Loucy (cell line): ENCODE results near the gene CDC42BPA.

Experiments used
- H2AFZ ChIP-seq: fragments of 200-600 bp; sonication (generic); 2 replicates; pipeline ENCODE4 v1.6.0; 2016; ENCODE audit warnings: antibody characterized with exemption, mild to moderate bottlenecking, low read length, moderate library complexity
- H3F3A ChIP-seq: fragments of 200-600 bp; 2 replicates; pipeline ENCODE4 v1.6.0; 2016; ENCODE audit warnings: antibody characterized with exemption, low read depth, mild to moderate bottlenecking
- H3K27me3 ChIP-seq: fragments of 200-600 bp; sonication (generic); 2 replicates; pipeline ENCODE4 v1.6.1; 2014; ENCODE audit warnings: low read length, mild to moderate bottlenecking; ENCODE audit not compliant: insufficient read depth, poor library complexity, severe bottlenecking
- H3K36me3 ChIP-seq: fragments of 200-600 bp; sonication (generic); 2 replicates; pipeline ENCODE4 v1.6.1; 2016; ENCODE audit warnings: low read length; ENCODE audit not compliant: insufficient read depth
- H3K4me1 ChIP-seq: fragments of 200-600 bp; sonication (generic); 2 replicates; pipeline ENCODE4 v1.5.1; 2014; ENCODE audit warnings: low read length, mild to moderate bottlenecking; ENCODE audit not compliant: insufficient read depth, poor library complexity, severe bottlenecking
- H3K4me2 ChIP-seq: fragments of 200-600 bp; sonication (generic); 2 replicates; pipeline ENCODE4 v1.6.0; 2014; ENCODE audit warnings: antibody characterized with exemption, low read length, low read depth, mild to moderate bottlenecking; ENCODE audit not compliant: poor library complexity, severe bottlenecking
- H3K4me3 ChIP-seq: fragments of 200-600 bp; sonication (generic); 2 replicates; pipeline ENCODE4 v1.5.1; 2014; ENCODE audit warnings: low read length, mild to moderate bottlenecking, mixed read lengths; ENCODE audit not compliant: poor library complexity, severe bottlenecking
- H3K79me2 ChIP-seq: fragments of 200-600 bp; sonication (generic); 2 replicates; pipeline ENCODE4 v1.6.1; 2014; ENCODE audit warnings: low read length; ENCODE audit not compliant: insufficient read depth
- H3K9ac ChIP-seq: fragments of 200-600 bp; sonication (generic); 2 replicates; pipeline ENCODE4 v1.6.0; 2014; ENCODE audit warnings: mild to moderate bottlenecking, low read depth, low read length, moderate library complexity; ENCODE audit not compliant: poor library complexity, severe bottlenecking
- H3K9me2 ChIP-seq: fragments of 200-600 bp; sonication (generic); replicated peaks from 2 replicates; pipeline ENCODE4 v1.6.1; 2016; ENCODE audit warnings: low read depth, low read length, mixed read lengths
- H3K9me3 ChIP-seq: fragments of 200-600 bp; sonication (generic); 2 replicates; pipeline ENCODE4 v1.6.1; 2014; ENCODE audit warnings: mild to moderate bottlenecking, antibody characterized with exemption, low read length, low read depth; ENCODE audit not compliant: insufficient read depth
- H4K20me1 ChIP-seq: fragments of 200-600 bp; sonication (generic); 2 replicates; pipeline ENCODE4 v1.6.0; 2014; ENCODE audit warnings: antibody characterized with exemption, low read length, mild to moderate bottlenecking; ENCODE audit not compliant: insufficient read depth, poor library complexity, severe bottlenecking
- EZH2phosphoT487 ChIP-seq: fragments of 200-600 bp; IDR thresholded peaks from 2 replicates; pipeline ENCODE4 v1.6.1; 2018; ENCODE audit warnings: antibody characterized with exemption, mild to moderate bottlenecking, moderate library complexity, borderline replicate concordance
- TF ChIP-seq, protein P1 (sequence below): fragments of 200-600 bp; sonication (generic); conservative IDR thresholded peaks from 2 replicates; pipeline ENCODE4 v1.5.1; 2014; ENCODE audit warnings: mild to moderate bottlenecking, antibody characterized with exemption, low read length

Gene CDC42BPA

GRCh38 chr1:227295609-227296008 is 22.7 kb downstream of the CDC42BPA start:
- Histone ChIP-seq H3K27me3 (no peaks in the 10 kb centered on the region), H3K9me3 (no peaks in the 10 kb centered on the region), H3K79me2 (no peaks in the 10 kb centered on the region), H3K4me3 (no peak overlapping the region), H3F3A (no peaks in the 10 kb centered on the region), H3K36me3 (no peaks in the 10 kb centered on the region), H3K9ac (no peak overlapping the region), H3K4me1 (no peaks in the 10 kb centered on the region), H3K4me2 (no peak overlapping the region), H2AFZ (no peak overlapping the region), H4K20me1 (no peaks in the 10 kb centered on the region), H3K9me2 (no peaks in the 10 kb centered on the region)
- TF ChIP-seq, protein P1, sequence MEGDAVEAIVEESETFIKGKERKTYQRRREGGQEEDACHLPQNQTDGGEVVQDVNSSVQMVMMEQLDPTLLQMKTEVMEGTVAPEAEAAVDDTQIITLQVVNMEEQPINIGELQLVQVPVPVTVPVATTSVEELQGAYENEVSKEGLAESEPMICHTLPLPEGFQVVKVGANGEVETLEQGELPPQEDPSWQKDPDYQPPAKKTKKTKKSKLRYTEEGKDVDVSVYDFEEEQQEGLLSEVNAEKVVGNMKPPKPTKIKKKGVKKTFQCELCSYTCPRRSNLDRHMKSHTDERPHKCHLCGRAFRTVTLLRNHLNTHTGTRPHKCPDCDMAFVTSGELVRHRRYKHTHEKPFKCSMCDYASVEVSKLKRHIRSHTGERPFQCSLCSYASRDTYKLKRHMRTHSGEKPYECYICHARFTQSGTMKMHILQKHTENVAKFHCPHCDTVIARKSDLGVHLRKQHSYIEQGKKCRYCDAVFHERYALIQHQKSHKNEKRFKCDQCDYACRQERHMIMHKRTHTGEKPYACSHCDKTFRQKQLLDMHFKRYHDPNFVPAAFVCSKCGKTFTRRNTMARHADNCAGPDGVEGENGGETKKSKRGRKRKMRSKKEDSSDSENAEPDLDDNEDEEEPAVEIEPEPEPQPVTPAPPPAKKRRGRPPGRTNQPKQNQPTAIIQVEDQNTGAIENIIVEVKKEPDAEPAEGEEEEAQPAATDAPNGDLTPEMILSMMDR: no peak
- no peak for TF ChIP-seq EZH2phosphoT487

DNA sequence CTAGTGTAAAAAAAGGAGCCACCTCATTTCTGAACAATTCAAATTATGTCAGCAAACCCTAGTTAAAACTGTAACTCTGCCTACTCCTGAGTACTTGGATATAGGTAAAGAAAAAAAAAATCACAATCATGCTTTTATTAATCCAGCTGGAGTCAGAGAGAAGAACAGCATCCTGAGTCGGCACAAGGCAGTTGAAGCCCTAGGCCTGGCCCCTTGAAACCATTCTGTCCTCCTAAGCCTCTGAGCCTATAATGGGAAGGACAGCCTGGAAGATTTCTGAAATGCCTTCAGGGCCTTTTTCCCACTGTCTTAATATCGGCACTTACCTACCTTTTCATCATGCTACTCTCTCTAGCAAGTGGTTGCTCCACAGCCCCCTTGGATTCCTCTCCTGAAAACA is 32.5 kb downstream of the CDC42BPA start:
- Histone ChIP-seq H3K4me3 (no peak overlapping the region), H3K9me2 (no peaks in the 10 kb centered on the region), H4K20me1 (no peaks in the 10 kb centered on the region), H3K79me2 (no peaks in the 10 kb centered on the region), H3K4me2 (no peak overlapping the region), H3K4me1 (no peaks in the 10 kb centered on the region), H3K27me3 (no peaks in the 10 kb centered on the region), H3K9me3 (no peaks in the 10 kb centered on the region), H3F3A (no peaks in the 10 kb centered on the region), H3K36me3 (no peaks in the 10 kb centered on the region), H2AFZ (no peak overlapping the region), H3K9ac (no peak overlapping the region)
- TF ChIP-seq, protein P1: no peak
- no peak for TF ChIP-seq EZH2phosphoT487

GRCh38 chr1:227281371-227281770 is 36.9 kb downstream of the CDC42BPA start:
- TF ChIP-seq, protein P1: no peak
- Histone ChIP-seq H4K20me1 (no peaks in the 10 kb centered on the region), H3K9me3 (no peaks in the 10 kb centered on the region), H3K4me3 (no peak overlapping the region), H3K27me3 (no peaks in the 10 kb centered on the region), H3K9me2 (no peaks in the 10 kb centered on the region), H3K79me2 (no peaks in the 10 kb centered on the region), H2AFZ (no peak overlapping the region), H3K9ac (no peak overlapping the region), H3F3A (no peaks in the 10 kb centered on the region), H3K36me3 (no peaks in the 10 kb centered on the region), H3K4me1 (no peaks in the 10 kb centered on the region), H3K4me2 (no peak overlapping the region)
